Measurements from ENCODE around the gene DOCK2. TPM values are rescaled to one million over a fixed set of nuclear protein-coding genes. Genes with fewer than 3 reads are reported as not detected.

DOCK2 gene
- total RNA-seq, 1 experiment from 2014 or later, result not detected

- CTCF ChIA-PET, result no interaction called here
- Mint-ChIP-seq H3K4me3 (ENCODE audit: low read depth, unreplicated experiment) (no peak overlapping the region), H3K36me3 (ENCODE audit: insufficient read depth, unreplicated experiment) (no peaks in the 10 kb centered on the region), H3K9me3 (ENCODE audit: low read depth, unreplicated experiment) (peaks cover 2% of the 10 kb centered on the region), H3K27me3 (ENCODE audit: unreplicated experiment) (peaks cover 32% of the 10 kb centered on the region), H3K4me1 (ENCODE audit: low read depth, unreplicated experiment) (no peaks in the 10 kb centered on the region), H3K27ac (ENCODE audit: unreplicated experiment) (no peak overlapping the region)
- no TSS peak for BruUV-seq (replicated peaks)
- DNase-seq, result no peak
- TF ChIP-seq CTCF (IDR thresholded peaks at IDR 0.05; ENCODE audit: unreplicated experiment), result no peak
- intact Hi-C loops (cut with micrococcal nuclease; ENCODE audit: unreplicated experiment), result no loop called here
Observed at GRCh38 chr5:169836835-169837536, 199.9 kb downstream of the DOCK2 start.

- no TSS peak for BruUV-seq (replicated peaks)
- no peak for TF ChIP-seq CTCF (IDR thresholded peaks at IDR 0.05; ENCODE audit: unreplicated experiment)
- no peaks in the 10 kb centered on the region for H3K36me3 Mint-ChIP-seq (ENCODE audit: insufficient read depth, unreplicated experiment)
- no peak overlapping the region for H3K27ac Mint-ChIP-seq (ENCODE audit: unreplicated experiment)
- no peaks in the 10 kb centered on the region for H3K4me1 Mint-ChIP-seq (ENCODE audit: low read depth, unreplicated experiment)
- CTCF ChIA-PET, result no interaction called here
- intact Hi-C loops (cut with micrococcal nuclease; ENCODE audit: unreplicated experiment), result no loop called here
- peaks cover 33% of the 10 kb centered on the region for H3K27me3 Mint-ChIP-seq (ENCODE audit: unreplicated experiment)
- peaks cover 2% of the 10 kb centered on the region for H3K9me3 Mint-ChIP-seq (ENCODE audit: low read depth, unreplicated experiment)
- H3K4me3 Mint-ChIP-seq (ENCODE audit: low read depth, unreplicated experiment), result no peak overlapping the region
- no peak for DNase-seq
Observed at GRCh38 chr5:169837686-169838085, 200.6 kb downstream of the DOCK2 start.

GRCh38 chr5:169838688-169839087 lies 201.6 kb downstream of the DOCK2 start:
- DNase-seq, result no peak
- peaks cover 2% of the 10 kb centered on the region for H3K9me3 Mint-ChIP-seq (ENCODE audit: low read depth, unreplicated experiment)
- peaks cover 41% of the 10 kb centered on the region for H3K27me3 Mint-ChIP-seq (ENCODE audit: unreplicated experiment)
- no peak for TF ChIP-seq CTCF (IDR thresholded peaks at IDR 0.05; ENCODE audit: unreplicated experiment)
- H3K4me3 Mint-ChIP-seq (ENCODE audit: low read depth, unreplicated experiment), result no peak overlapping the region
- no peak overlapping the region for H3K27ac Mint-ChIP-seq (ENCODE audit: unreplicated experiment)
- no peaks in the 10 kb centered on the region for H3K4me1 Mint-ChIP-seq (ENCODE audit: low read depth, unreplicated experiment)
- CTCF ChIA-PET, result interaction anchor here (0.6 kb wide), 1 partner anchor 37 kb away, joined by 3 read pairs; no protein-coding TSS in a partner anchor
- H3K36me3 Mint-ChIP-seq (ENCODE audit: insufficient read depth, unreplicated experiment), result no peaks in the 10 kb centered on the region
- BruUV-seq (replicated peaks), result no TSS peak
- intact Hi-C loops (cut with micrococcal nuclease; ENCODE audit: unreplicated experiment), result no loop called here

GRCh38 chr5:169840405-169840804 lies 203.3 kb downstream of the DOCK2 start:
- no peak for TF ChIP-seq CTCF (IDR thresholded peaks at IDR 0.05; ENCODE audit: unreplicated experiment)
- DNase-seq, result no peak
- no peak overlapping the region for H3K27ac Mint-ChIP-seq (ENCODE audit: unreplicated experiment)
- CTCF ChIA-PET, result no interaction called here
- no TSS peak for BruUV-seq (replicated peaks)
- H3K36me3 Mint-ChIP-seq (ENCODE audit: insufficient read depth, unreplicated experiment), result no peaks in the 10 kb centered on the region
- H3K4me3 Mint-ChIP-seq (ENCODE audit: low read depth, unreplicated experiment), result no peak overlapping the region
- no peaks in the 10 kb centered on the region for H3K4me1 Mint-ChIP-seq (ENCODE audit: low read depth, unreplicated experiment)
- H3K27me3 Mint-ChIP-seq (ENCODE audit: unreplicated experiment), result peaks cover 42% of the 10 kb centered on the region
- peaks cover 2% of the 10 kb centered on the region for H3K9me3 Mint-ChIP-seq (ENCODE audit: low read depth, unreplicated experiment)
- intact Hi-C loops (cut with micrococcal nuclease; ENCODE audit: unreplicated experiment), result no loop called here

Data from Calu3 (cell line).